Mesenchymal stem cell (in vitro differentiated cells and primary cell): ENCODE measurements around the gene PRKCB. TPM values are rescaled to one million over a fixed set of nuclear protein-coding genes. Genes with fewer than 3 reads are reported as not detected.

Experiments
- DNase-seq: peaks from one replicate; pipeline ENCODE4 v3.0.0-alpha.2; 2013
- H2AFZ ChIP-seq: one replicate; pipeline ENCODE4 v1.6.1; 2013; ENCODE audit warnings: low read depth, mild to moderate bottlenecking, control low read depth, inconsistent platforms, low read length, moderate library complexity
- H2AK5ac ChIP-seq: 2 replicates; pipeline ENCODE4 v1.6.1; 2013; ENCODE audit warnings: low read length, moderate library complexity, mild to moderate bottlenecking, inconsistent platforms; ENCODE audit not compliant: severe bottlenecking
- H2BK120ac ChIP-seq: one replicate; pipeline ENCODE4 v1.6.1; 2013; ENCODE audit warnings: low read depth, mild to moderate bottlenecking, inconsistent platforms, low read length, moderate library complexity
- H2BK12ac ChIP-seq, 2 experiments: one replicate each; pipeline ENCODE4 v1.6.1; 2013; ENCODE audit warnings: inconsistent platforms in 2 of 2, low read length in 2 of 2, mild to moderate bottlenecking in 2 of 2, moderate library complexity in 2 of 2, control low read depth in 1 of 2
- H2BK15ac ChIP-seq: one replicate; pipeline ENCODE4 v1.6.1; 2013; ENCODE audit warnings: mild to moderate bottlenecking, low read depth, inconsistent platforms; ENCODE audit not compliant: poor library complexity, severe bottlenecking
- H2BK5ac ChIP-seq: 2 replicates; pipeline ENCODE4 v1.6.1; 2013; ENCODE audit warnings: low read depth, mild to moderate bottlenecking, low read length, control low read depth, inconsistent platforms; ENCODE audit not compliant: poor library complexity, severe bottlenecking
- H3K14ac ChIP-seq, 2 experiments: one replicate each; pipeline ENCODE4 v1.6.1; 2013; ENCODE audit warnings: inconsistent platforms in 2 of 2, low read length in 2 of 2, control low read depth in 1 of 2, mild to moderate bottlenecking in 1 of 2, moderate library complexity in 1 of 2
- H3K18ac ChIP-seq, 2 experiments: one replicate each; pipeline ENCODE4 v1.6.1; 2013; ENCODE audit warnings: inconsistent platforms in 2 of 2, low read length in 2 of 2, control low read depth in 1 of 2, low read depth in 1 of 2, mild to moderate bottlenecking in 1 of 2
- H3K23ac ChIP-seq, 2 experiments: one replicate each; pipeline ENCODE4 v1.6.1; 2013; ENCODE audit warnings: inconsistent platforms in 2 of 2, low read length in 2 of 2, mild to moderate bottlenecking in 2 of 2, moderate library complexity in 2 of 2, control low read depth in 1 of 2
- H3K27ac ChIP-seq: 2 replicates; pipeline ENCODE4 v1.5.1; 2013; ENCODE audit warnings: mild to moderate bottlenecking, moderate library complexity, low read length, control low read depth, inconsistent platforms; ENCODE audit not compliant: poor library complexity, severe bottlenecking
- H3K27me3 ChIP-seq, 2 experiments: 2 replicates each; pipeline versions ENCODE4 v1.6.1 to v1.7.0; 2013; ENCODE audit warnings: low read length in 2 of 2, mild to moderate bottlenecking in 2 of 2, moderate library complexity in 2 of 2, control low read depth in 1 of 2, inconsistent platforms in 1 of 2; ENCODE audit not compliant: control insufficient read depth in 1 of 2, insufficient read depth in 1 of 2
- H3K36me3 ChIP-seq, 2 experiments: 2 replicates each; pipeline versions ENCODE4 v1.6.1 to v1.7.0; 2013; ENCODE audit warnings: low read length in 2 of 2, control low read depth in 1 of 2, inconsistent platforms in 1 of 2, low read depth in 1 of 2, mild to moderate bottlenecking in 1 of 2; ENCODE audit not compliant: insufficient read depth in 2 of 2, control insufficient read depth in 1 of 2
- H3K4ac ChIP-seq, 2 experiments: one replicate each; pipeline ENCODE4 v1.6.1; 2013; ENCODE audit warnings: inconsistent platforms in 2 of 2, low read length in 2 of 2, mild to moderate bottlenecking in 2 of 2, moderate library complexity in 2 of 2, control low read depth in 1 of 2, low read depth in 1 of 2
- H3K4me1 ChIP-seq: 2 replicates; pipeline ENCODE4 v1.6.1; 2013; ENCODE audit warnings: low read depth, low read length, control low read depth; ENCODE audit not compliant: control insufficient read depth, insufficient read depth
- H3K4me2 ChIP-seq: 2 replicates; pipeline ENCODE4 v1.6.1; 2013; ENCODE audit warnings: low read length, mild to moderate bottlenecking, inconsistent platforms; ENCODE audit not compliant: poor library complexity, severe bottlenecking
- H3K4me3 ChIP-seq, 2 experiments: 2 replicates each; pipeline versions ENCODE4 v1.5.1 to v1.7.0; 2013; ENCODE audit warnings: low read length in 2 of 2, mild to moderate bottlenecking in 2 of 2, control low read depth in 1 of 2, low read depth in 1 of 2; ENCODE audit not compliant: insufficient read depth in 1 of 2
- H3K79me1 ChIP-seq: replicated peaks from 2 replicates; pipeline ENCODE4 v1.6.1; 2013; ENCODE audit warnings: mild to moderate bottlenecking, control low read depth, low read length, inconsistent platforms; ENCODE audit not compliant: poor library complexity, severe bottlenecking
- H3K9ac ChIP-seq: 2 replicates; pipeline ENCODE4 v1.7.0; 2013; ENCODE audit warnings: mild to moderate bottlenecking, low read length, moderate library complexity
- H3K9me3 ChIP-seq: 2 replicates; pipeline ENCODE4 v1.7.0; 2013; ENCODE audit warnings: mild to moderate bottlenecking, low read length; ENCODE audit not compliant: control insufficient read depth
- H4K8ac ChIP-seq: one replicate; pipeline ENCODE4 v1.6.1; 2013; ENCODE audit warnings: inconsistent platforms, mild to moderate bottlenecking, low read length, moderate library complexity
- H4K91ac ChIP-seq: one replicate; pipeline ENCODE4 v1.6.1; 2013; ENCODE audit warnings: mild to moderate bottlenecking, low read length, inconsistent platforms
- WGBS: methylation state at CpG from one replicate; pipeline ENCODE4 v1.1.7; 2013; ENCODE audit warnings: mixed read lengths; 5-methylcytosine and 5-hydroxymethylcytosine counted together
- polyA plus RNA-seq, 2 experiments: library from polyadenylated mRNA; stranded (reverse); fragments of 200-250 nt; gene quantifications; one replicate each; pipeline ENCODE4 v1.2.3, GENCODE V29; 2013

PRKCB gene
- polyA plus RNA-seq (2013, experiment 1 of 2): not detected
- not detected for polyA plus RNA-seq (2013, experiment 2 of 2)

GRCh38 chr16:23835390-23836077, at the start of gene PRKCB:
PRKCB (plus strand) TSS chr16:23835983.
- H3K23ac ChIP-seq: no peak within 1 kb of the TSS
- H3K27ac ChIP-seq: no peak within 1 kb of the TSS
- H2AFZ ChIP-seq: no peak within 1 kb of the TSS
- no peak within 1 kb of the TSS for H3K9ac ChIP-seq
- no peaks in the 10 kb centered on the region for H3K36me3 ChIP-seq
- no peak within 1 kb of the TSS for H2AK5ac ChIP-seq
- H3K9me3 ChIP-seq: no peaks in the 10 kb centered on the region
- no peak within 1 kb of the TSS for H4K8ac ChIP-seq
- no peak within 1 kb of the TSS for H2BK12ac ChIP-seq
- peaks cover 11% of the 10 kb centered on the region for H3K4me1 ChIP-seq
- DNase-seq: peak; percentile 1
- H3K4me2 ChIP-seq: peak within 1 kb of the TSS; percentile 21
- H2BK120ac ChIP-seq: no peak within 1 kb of the TSS
- WGBS: 3% methylated on average over 24 of the region's 63 CpGs
- H3K4ac ChIP-seq: no peak within 1 kb of the TSS
- no peak within 1 kb of the TSS for H2BK5ac ChIP-seq
- no peak within 1 kb of the TSS for H2BK15ac ChIP-seq
- no peak within 1 kb of the TSS for H3K4me3 ChIP-seq
- no peak within 1 kb of the TSS for H3K14ac ChIP-seq
- H3K18ac ChIP-seq: no peak within 1 kb of the TSS
- H3K27me3 ChIP-seq: peaks cover 45 to 60% of the 10 kb centered on the region in 2 experiments
- H4K91ac ChIP-seq: no peak within 1 kb of the TSS
- no peaks in the 10 kb centered on the region for H3K79me1 ChIP-seq

GRCh38 chr16:23786964-23787561, 48.7 kb upstream of the PRKCB start:
- Histone ChIP-seq H3K27me3 (peaks cover 10 to 26% of the 10 kb centered on the region in 2 experiments), H4K8ac (no peak overlapping the region), H3K4me1 (no peaks in the 10 kb centered on the region), H3K23ac (no peak overlapping the region), H3K79me1 (no peaks in the 10 kb centered on the region), H3K27ac (no peak overlapping the region), H2AK5ac (no peak overlapping the region), H3K4me3 (no peak overlapping the region), H3K4me2 (no peak overlapping the region), H4K91ac (no peak overlapping the region), H2BK5ac (no peak overlapping the region), H3K18ac (no peak overlapping the region), H3K9ac (no peak overlapping the region), H3K9me3 (no peaks in the 10 kb centered on the region), H2BK15ac (no peak overlapping the region), H3K36me3 (no peaks in the 10 kb centered on the region), H2BK120ac (no peak overlapping the region), H2BK12ac (no peak overlapping the region), H3K14ac (no peak overlapping the region), H3K4ac (no peak overlapping the region), H2AFZ (no peak overlapping the region)
- DNase-seq: no peak
- 19% methylated on average over 5 of the region's 6 CpGs for WGBS

- no peaks in the 10 kb centered on the region for H3K4me1 ChIP-seq
- 43% methylated on average over 3 of the region's 3 CpGs for WGBS
- no peak overlapping the region for H3K14ac ChIP-seq
- H3K27ac ChIP-seq: no peak overlapping the region
- H4K91ac ChIP-seq: no peak overlapping the region
- H3K36me3 ChIP-seq: no peaks in the 10 kb centered on the region
- no peak overlapping the region for H3K4me2 ChIP-seq
- no peak overlapping the region for H3K4me3 ChIP-seq
- H2AFZ ChIP-seq: no peak overlapping the region
- no peak overlapping the region for H3K4ac ChIP-seq
- no peak overlapping the region for H2BK120ac ChIP-seq
- H3K18ac ChIP-seq: no peak overlapping the region
- H3K9me3 ChIP-seq: no peaks in the 10 kb centered on the region
- no peak overlapping the region for H2BK12ac ChIP-seq
- peaks cover 10 to 26% of the 10 kb centered on the region in 2 experiments for H3K27me3 ChIP-seq
- no peak overlapping the region for H2BK15ac ChIP-seq
- no peak overlapping the region for H3K23ac ChIP-seq
- H2AK5ac ChIP-seq: no peak overlapping the region
- H3K9ac ChIP-seq: no peak overlapping the region
- DNase-seq: no peak
- H2BK5ac ChIP-seq: no peak overlapping the region
- H3K79me1 ChIP-seq: no peaks in the 10 kb centered on the region
- H4K8ac ChIP-seq: no peak overlapping the region
Observed at GRCh38 chr16:23788685-23789084, 47.1 kb upstream of the PRKCB start.

- WGBS: 79% methylated on average over 6 of the region's 6 CpGs
- no peak overlapping the region for H3K4me2 ChIP-seq
Observed at GRCh38 chr16:23795378-23795777, 40.4 kb upstream of the PRKCB start.

More at GRCh38 chr16:23795378-23795777, 40.4 kb upstream of the PRKCB start:
- H4K91ac ChIP-seq: no peak overlapping the region
- H3K4me1 ChIP-seq: no peaks in the 10 kb centered on the region
- no peak overlapping the region for H2BK15ac ChIP-seq
- H3K36me3 ChIP-seq: no peaks in the 10 kb centered on the region
- no peak overlapping the region for H2BK12ac ChIP-seq
- H3K9ac ChIP-seq: no peak overlapping the region
- H2BK5ac ChIP-seq: no peak overlapping the region
- H3K79me1 ChIP-seq: no peaks in the 10 kb centered on the region
- no peak overlapping the region for H3K23ac ChIP-seq
- no peak overlapping the region for H4K8ac ChIP-seq
- no peak overlapping the region for H3K4me3 ChIP-seq
- H2BK120ac ChIP-seq: no peak overlapping the region
- H3K27ac ChIP-seq: no peak overlapping the region
- H3K9me3 ChIP-seq: no peaks in the 10 kb centered on the region
- no peak for DNase-seq
- H3K18ac ChIP-seq: no peak overlapping the region
- H3K27me3 ChIP-seq: peaks cover 0 to 4% of the 10 kb centered on the region in 2 experiments
- no peak overlapping the region for H3K4ac ChIP-seq
- no peak overlapping the region for H2AFZ ChIP-seq
- H2AK5ac ChIP-seq: no peak overlapping the region
- no peak overlapping the region for H3K14ac ChIP-seq
